GM19452 (cell line): ENCODE results near the gene DCP1A.
"Not testable (repeated sequence)": the region's sequence is repeated elsewhere in the genome, so short reads cannot be mapped to it uniquely, and the experiment has no call there.

Experiments used
- ATAC-seq: cut with Tn5 transposase; IDR thresholded peaks from one replicate; pipeline ENCODE4 v1.9.1; 2021; ENCODE audit not compliant: unreplicated experiment

Gene DCP1A

DNA sequence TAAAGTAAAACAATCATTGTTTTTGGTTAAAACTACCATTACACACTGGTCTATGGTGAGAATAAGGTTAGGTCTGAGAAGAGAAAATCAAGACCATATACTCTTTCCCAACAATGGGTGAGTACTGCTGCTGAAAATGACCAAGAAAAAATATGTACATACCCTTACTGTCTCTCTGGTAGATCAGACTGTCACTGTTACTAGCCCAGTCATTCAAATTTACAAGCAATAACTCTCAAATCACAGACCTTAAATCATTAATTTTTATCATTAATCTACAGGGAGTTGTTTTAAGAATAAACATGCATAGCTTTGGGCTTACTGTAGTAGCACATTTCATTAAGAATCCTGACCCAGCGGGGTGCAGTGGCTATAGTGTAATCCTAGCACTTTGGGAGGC, 17.4 kb downstream of the DCP1A start:
- no peak for ATAC-seq

- ATAC-seq: no peak
Observed at GRCh38 chr3:53328746-53329145, 18.6 kb downstream of the DCP1A start.

DNA sequence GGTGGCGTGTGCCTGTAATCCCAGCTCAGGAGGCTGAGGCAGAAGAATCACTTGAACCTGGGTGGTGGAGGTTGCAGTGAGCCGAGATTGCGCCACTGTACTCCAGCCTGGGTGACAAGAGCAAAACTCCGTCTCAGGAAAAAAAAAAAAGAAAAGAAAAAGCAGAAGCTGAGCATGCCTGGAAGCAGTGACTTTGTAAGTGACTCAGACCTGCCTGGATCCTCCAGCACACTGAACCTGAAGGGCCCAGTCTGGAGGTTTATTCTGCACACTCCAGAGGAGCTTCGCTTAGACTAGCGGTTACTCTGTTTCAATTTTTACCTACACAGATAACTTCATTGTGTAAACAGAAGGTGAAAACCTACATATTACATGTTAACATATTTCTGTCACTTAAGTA, 19.4 kb downstream of the DCP1A start:
- ATAC-seq: not testable (repeated sequence)

DNA sequence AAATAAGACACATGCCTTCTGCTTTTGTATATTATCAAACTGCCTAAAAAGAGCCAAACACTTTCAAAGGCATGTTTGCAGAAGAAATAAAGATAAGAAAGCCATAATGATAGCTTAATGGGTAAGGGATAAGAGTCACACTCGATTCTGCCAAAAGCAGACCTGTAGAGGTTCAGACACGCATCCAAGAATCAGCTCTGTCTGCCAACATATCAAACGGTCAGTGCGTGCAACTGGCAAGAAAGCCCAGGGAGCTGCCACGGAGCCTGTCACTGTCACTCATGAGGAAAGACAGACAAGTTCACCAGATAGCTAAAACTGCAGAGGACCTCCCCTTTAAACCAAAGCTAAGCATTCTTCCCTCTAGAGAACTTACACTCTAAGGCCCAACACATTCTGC, 23.2 kb downstream of the DCP1A start:
- no peak for ATAC-seq

- no peak for ATAC-seq
Observed at GRCh38 chr3:53320697-53321096, 26.6 kb downstream of the DCP1A start.

DNA sequence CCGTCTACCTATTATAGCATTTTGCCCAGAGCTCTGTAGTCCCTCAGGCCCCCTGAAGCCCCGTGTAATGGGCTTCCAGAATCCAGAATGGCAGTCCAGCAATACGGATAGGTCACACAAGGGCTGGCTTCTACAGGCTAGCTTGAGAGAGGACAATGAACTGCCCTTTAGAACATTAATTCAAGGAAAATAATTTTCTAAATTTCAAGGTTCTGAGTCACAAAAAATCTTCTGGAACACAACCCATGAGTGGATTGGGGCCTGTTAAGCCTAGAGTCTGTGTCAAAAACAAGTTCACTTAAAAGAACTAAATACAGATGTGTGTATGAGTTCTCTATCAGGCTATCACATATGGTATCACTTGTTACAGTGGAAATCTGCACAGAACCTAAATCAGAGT, 28.8 kb downstream of the DCP1A start:
- ATAC-seq: no peak

DNA sequence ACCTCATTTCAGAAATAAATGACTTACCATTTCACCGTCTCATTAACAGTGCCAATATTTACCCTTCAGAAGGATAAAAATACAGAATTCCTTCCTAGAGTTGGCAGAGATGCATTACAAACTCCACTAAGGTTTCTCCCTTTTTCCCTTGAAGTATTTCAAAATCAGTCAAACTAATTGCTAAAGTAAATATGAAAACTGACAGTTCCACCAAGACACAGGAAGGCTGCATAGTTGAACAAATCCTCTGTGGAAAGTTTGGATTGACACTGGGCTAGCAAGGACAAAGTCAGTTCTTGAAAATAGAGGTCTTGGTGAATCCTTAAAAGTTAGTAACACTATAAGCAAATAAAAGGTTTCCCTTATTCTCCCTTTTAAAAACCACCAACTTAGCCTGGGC, 34.5 kb downstream of the DCP1A start:
- no peak for ATAC-seq

- ATAC-seq: no peak
Observed at GRCh38 chr3:53311882-53312281, 35.5 kb downstream of the DCP1A start.

DNA sequence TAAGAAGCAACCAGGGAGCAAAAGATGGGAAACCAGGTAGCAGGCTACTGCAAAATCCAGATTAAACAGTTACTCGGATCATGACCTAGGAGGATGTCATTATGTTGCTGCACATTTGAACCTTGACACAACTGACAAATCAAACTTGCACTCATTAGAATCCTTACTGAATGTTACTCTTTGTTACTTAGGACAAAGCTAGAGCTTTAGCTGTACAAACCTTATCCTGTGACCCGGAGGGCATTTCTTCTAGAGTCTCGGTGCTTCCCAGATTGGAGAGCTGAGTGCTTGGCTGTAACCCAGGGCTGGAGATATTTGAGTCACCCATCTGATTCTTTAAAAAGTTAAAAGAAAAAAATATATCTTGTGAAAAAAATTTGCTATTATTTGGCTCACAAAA, 43.4 kb downstream of the DCP1A start:
- no peak for ATAC-seq

DNA sequence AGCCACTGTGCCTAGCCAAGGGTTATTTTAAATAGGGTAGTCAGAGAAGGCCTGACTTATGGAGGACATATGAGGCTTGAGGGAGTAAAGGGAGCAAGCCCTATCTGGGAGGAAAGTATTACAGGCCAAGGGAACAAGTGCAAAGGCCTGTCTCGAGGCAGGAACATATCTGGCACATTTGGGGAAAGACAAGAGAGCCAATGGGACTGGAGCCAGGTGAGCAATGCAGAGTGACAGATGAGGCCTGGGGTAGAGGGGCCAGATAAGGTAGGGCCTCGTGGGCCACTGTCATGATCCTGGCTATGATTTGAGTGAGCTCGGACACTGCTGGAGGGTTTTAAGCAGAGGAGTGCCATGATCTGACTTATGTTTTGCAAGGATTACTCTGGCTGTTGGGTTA, 43.8 kb downstream of the DCP1A start:
- no peak for ATAC-seq

- ATAC-seq: no peak
Observed at GRCh38 chr3:53300826-53301225, 46.5 kb downstream of the DCP1A start.

DNA sequence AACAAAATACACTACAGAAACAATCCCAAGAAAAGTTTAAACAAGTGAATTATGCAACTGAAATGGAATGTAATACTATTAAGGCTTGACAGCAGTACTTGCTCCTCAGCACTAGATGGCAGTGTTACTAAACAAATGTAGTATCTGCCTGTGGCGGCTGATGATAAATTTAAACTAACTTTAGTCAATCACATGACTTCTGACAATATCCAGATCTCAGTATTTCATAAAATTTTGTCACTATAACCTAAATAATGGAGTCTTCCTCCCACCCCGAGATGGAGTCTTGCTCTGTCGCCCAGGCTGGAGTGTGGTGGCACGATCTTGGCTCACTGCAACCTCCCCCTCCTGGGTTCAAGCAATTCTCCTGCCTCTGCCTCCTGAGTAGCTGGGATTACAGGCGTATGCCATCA, 47.7 kb downstream of the DCP1A start:
- ATAC-seq: not testable (repeated sequence)

DNA sequence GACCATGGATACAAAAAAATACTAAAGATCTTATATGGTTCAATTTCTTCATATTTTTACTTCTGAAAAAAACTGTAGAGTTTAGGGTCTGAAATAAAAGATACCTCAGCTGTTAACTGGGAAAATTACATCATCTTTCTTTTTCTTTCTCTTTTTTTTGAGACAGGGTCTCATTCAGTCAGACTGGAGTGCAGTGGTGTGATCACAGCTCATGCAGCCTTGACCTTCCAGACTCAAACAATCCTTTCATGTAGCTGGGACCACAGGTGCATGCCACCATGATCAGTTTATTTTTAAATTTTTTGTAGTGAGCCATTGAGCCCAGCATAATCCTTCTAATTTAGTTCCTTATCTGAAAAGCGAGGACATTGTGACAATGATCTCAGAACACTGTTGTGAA, 51.9 kb downstream of the DCP1A start:
- ATAC-seq: no peak

DNA sequence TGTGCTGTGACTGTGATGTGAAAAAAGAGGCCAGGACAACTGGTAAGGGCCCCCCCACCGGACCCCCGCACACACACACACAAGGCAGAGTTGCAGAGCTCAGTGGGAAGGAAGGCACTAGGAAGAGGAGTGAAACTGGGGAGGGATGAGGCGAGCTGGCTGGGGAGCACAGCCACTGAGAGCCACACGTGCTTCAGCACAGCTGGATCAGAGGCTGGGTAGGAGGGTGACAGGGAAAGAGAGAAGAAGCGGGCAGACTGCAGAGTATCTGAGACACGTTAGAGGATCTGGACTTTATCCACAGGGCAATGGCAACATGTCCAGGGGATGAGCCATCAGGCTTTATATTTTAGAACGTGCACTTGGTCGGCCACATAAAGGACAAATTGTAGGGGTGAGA, 53.5 kb downstream of the DCP1A start:
- no peak for ATAC-seq

DNA sequence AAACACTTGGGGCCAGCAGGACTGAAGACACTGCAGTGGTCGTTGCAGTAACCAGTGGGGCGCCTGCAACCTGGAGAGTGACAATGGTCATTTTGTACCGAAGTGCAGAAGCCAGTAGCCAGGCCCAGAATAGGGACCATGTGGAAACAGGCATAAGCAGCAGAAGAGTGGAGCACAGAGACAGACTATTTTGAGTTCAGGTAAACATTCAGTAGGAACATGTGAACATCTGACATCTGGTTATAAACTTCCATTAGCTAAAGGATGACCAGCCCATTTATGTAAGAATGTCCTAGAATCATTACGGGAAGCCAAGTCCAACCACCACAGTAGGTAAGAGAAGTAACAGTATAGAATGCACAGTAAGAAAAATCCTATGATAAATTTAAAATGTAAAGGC, 59.1 kb downstream of the DCP1A start:
- ATAC-seq: no peak

DNA sequence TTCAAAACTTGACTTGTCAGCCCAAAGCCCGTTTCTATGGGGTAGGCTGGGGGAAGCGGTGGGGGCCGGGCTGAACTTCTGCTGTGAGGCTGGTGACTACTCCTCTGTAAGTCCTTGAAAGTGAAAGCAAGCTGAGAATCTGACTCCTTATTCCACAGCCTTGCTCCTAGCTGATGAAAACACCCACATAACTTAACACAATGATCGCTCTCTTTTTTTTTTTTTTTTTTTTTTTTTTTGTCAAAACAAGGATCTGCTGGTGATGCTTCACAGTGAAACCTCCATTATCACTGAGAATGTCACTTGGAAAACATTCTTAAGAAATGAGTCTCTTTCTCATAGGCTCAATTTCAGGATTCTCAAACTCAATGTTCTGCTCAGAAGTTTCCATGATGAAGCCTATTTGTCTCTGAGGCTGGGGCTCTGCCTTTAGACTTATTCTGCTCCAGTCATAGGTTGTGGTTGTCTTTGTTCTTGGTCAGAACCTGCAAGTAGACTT, 60.2 kb downstream of the DCP1A start:
- ATAC-seq: no peak

DNA sequence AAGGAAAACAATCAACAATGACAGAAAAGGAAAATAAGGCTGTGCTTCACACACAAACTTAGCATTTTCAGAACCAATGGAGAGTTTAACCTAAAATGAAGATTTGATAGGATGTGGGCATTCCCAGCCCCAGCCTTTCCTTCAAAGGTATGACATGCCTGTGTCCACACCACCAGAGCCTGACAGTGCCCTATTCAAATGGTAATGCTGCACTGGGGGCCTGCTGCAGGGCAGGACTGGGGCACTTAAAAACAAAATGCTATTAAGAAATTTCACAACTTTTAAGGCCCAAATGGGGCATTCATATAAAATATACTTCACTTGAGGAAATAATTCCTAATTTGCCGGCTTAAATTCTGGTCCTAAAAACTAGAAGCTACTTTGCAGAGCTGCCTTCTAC, 60.6 kb downstream of the DCP1A start:
- ATAC-seq: no peak

GRCh38 chr3:53282581-53282980, 64.8 kb downstream of the DCP1A start:
- ATAC-seq: no peak

GRCh38 chr3:53278667-53279066, 68.7 kb downstream of the DCP1A start:
- no peak for ATAC-seq

- ATAC-seq: no peak
Observed at GRCh38 chr3:53274938-53275605, 72.3 kb downstream of the DCP1A start.

- ATAC-seq: no peak
Observed at GRCh38 chr3:53273146-53273670, 74.1 kb downstream of the DCP1A start.

DNA sequence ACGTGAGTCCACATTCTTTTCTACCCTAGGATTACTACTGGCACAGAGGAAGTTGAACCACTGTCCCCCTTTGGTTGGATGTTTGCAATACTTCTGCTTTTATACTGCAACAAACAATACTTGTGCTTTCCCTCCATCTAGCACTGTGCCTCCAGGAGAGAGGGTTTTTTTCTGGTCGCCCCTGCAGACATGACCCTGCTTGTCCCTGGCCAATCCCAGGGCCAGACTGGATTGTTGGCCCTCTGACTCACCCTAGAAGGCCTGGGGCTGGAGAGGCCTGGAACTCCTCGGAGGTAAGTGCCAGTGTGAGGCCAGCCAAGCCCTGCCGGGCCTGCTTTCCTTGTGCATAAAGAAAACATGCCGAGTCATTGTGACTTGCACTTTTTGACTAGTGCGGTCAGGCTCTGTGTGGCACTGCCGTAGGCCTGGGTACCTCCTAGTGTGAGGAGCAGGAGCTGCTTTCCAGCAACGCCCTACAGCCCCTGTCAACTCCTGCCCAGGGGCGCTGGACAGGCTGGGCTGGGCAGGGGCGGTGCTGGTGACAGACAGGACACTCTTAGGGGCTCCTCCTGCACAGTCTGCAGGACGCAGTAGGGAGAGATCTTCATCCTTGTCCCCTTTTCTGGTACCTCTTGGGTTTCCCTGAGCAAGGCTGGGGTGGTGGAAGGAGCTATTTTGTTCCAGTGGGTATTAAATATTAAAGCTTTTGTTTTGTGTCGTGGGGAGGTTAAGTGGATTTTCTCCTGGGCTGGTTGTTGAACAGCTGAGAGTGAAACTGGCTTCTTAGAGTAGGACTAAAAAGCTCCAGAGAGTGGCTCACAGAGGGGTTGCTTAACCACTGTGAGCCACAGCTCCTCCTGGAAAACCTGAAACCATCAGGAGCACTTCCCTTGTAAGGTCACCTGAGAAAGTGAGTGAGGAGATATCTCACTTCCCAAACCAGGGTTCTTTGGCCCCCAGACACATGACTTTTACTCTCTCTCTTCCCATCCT, 77.2 kb downstream of the DCP1A start:
- no peak for ATAC-seq
